CD4-positive, alpha-beta T cell treated with Interleukin-12 subunit alpha and Interleukin-12 subunit beta, for 1 hour (primary cell): ENCODE results near the gene PHAF1.

ENCODE experiments used
- DNase-seq: peaks from one replicate; pipeline ENCODE4 v3.0.0-alpha.2; 2020

The PHAF1 gene

DNA sequence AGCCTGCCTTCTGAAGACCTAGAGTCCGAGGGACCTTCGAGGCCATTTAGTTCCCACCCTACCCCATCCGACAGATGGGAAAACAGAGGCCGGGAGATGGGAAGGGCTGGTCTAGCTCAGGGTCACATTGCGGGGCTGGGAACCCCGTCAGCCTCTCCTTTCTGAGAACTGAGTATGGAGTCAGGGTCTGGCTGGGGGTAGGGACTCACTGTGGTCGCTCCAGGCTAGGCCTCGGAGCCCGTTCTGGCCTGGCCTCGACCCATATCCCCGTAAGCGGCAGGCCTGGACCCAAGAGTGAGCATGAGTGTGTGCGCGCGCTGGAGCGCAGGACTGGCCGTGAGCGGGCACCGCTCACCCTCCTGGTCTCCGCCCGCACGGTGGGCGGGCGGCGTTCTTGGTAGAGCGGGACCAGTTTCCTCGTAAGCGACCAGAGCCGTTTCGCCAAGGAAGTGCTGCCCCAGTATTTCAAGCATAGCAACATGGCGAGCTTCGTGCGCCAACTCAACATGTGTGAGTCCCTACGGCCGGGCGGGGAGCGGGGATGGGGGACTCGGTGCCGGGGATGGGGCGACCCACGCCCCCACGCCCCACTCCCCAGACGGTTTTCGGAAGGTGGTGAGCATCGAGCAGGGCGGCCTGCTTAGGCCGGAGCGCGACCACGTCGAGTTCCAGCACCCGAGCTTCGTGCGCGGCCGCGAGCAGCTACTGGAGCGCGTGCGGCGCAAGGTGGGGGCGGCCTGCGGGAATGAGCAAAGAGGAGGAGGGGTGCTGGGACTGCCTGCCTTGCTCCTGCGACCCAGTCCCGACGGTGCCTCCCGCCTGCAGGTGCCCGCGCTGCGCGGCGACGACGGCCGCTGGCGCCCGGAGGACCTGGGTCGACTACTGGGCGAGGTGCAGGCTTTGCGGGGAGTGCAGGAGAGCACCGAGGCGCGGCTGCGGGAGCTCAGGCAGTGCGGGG is 55.7 kb downstream of the PHAF1 start:
- DNase-seq = no peak

- no peak for DNase-seq
These were observed 56.4 kb downstream of the PHAF1 start for GRCh38 chr16:67166110-67166547.

DNA sequence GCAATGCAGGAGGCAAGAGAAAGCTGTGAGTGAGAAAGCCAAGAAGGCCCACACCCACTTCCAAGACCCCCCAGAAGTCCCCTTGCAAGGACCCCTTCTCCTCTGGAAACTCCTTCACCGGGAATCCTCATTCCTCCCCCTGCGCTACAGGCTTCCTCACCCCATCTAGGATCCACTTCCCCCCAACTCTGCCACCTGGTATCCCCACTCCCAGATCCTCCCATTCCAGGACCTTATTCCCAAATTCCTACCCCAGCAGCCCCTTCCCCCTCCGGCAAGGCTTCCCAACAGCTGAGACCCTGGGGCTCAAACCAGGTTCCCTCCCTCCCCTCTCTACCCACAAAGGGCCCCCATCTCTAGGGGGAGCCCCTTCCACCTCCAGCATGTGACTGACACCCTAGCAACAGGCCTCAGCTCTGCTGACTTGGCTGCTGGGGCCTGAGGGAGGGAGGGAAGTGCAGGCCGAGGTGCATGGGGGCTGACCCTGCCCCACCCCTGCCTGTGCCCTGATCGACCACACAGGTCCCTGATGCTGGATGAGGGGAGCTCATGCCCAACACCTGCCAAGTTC is 56.9 kb downstream of the PHAF1 start:
- DNase-seq = no peak

DNA sequence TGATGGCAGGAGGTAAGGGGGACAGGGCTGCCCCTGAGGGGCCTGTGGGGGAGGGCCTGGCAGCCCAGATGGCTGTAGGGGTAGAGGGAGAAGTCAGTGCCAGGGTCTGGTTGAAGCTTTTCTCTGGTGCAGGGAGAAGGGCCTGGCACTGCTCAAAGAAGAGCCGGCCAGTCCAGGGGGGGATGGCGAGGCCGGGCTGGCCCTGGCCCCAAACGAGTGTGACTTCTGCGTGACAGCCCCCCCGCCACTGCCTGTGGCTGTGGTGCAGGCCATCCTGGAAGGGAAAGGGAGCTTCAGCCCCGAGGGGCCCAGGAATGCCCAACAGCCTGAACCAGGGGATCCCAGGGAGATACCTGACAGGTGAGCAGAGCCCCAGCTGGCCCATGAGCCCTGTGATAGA is 57.8 kb downstream of the PHAF1 start:
- DNase-seq = no peak

- DNase-seq = no peak
These were observed 59.3 kb downstream of the PHAF1 start for GRCh38 chr16:67169011-67169451.

GRCh38 chr16:67169642-67170167 is 60.0 kb downstream of the PHAF1 start:
- peak; percentile 47 for DNase-seq

DNA sequence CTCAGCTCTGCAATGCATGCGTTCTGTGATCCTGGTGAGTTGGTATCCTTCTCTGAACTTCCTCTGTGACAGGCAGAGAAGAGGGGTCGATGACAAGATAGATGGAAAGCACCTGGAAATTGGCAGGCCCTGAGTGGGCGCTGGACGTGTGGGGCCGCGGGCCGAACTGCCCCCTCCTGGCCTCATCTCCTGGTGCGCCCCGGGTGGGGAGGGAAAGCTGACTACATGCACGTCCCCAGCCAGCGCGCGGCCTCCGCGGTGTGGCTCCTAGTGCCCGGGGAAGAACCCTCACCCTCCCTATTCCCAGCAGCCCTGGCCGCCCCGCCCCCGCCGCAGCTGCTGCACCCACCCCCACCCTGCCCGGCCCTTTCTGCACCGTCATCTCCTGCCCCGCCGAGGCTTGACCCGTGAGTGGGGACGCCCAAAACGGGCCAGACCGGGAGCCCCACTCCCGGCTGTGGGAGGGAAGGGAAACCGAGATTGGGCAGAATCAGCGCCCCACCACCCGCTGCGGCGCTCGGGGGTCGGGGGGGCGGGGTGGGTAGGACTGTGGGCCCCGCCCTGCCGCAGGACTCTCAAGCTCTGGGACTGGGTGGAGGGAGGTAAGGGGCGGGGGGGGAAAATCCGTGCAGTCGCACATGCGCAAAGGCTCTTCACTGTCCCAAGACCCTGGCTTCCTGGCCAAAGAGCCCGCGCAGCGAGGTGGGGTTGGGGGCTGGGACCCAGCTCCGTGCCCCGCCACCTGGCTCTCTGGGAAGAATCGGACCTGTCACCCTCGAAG is 60.6 kb downstream of the PHAF1 start, which contains the start of gene NOL3:
TSS of gene NOL3 (plus strand) at position 371 of the 781 bp plus-strand sequence.
- peak; percentile 38 for DNase-seq

DNA sequence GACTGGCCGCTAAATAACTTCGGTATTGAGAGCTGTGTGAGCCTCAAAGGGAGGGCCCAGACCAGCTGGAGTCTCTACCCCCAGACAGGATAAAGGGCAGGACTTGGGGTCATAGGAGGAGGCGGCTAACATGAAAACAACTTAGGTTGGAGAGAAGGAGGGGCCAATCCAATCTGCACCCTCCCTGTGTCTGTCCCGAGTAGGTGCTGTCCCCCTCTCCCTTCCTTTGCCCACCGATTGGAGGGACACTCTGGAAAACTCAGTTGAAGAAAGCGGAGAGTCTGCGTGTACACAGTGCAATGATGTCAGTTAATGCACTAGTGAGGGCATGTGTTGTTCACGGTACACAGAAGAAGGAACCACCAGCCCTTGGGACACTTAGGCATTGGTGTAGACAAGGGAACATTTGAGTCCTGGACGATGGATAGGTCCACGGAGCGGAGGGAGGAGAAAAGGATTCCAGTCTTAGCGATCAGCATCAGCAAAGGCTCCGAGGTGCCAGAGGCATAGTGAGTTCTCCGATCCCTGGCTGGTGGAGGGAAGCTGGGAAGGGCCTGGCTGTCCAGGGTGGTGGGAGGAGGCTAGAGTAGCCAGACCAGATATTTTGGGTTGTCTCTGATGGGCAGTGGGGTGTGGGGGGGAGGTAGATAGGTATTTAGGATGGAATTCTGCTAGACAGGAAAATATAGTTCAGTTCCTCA is 61.4 kb downstream of the PHAF1 start:
- DNase-seq = no peak

GRCh38 chr16:67173323-67173722 is 63.6 kb downstream of the PHAF1 start:
- no peak for DNase-seq

- DNase-seq = peak; percentile 75
These were observed 64.3 kb downstream of the PHAF1 start for GRCh38 chr16:67173808-67174705.

DNA sequence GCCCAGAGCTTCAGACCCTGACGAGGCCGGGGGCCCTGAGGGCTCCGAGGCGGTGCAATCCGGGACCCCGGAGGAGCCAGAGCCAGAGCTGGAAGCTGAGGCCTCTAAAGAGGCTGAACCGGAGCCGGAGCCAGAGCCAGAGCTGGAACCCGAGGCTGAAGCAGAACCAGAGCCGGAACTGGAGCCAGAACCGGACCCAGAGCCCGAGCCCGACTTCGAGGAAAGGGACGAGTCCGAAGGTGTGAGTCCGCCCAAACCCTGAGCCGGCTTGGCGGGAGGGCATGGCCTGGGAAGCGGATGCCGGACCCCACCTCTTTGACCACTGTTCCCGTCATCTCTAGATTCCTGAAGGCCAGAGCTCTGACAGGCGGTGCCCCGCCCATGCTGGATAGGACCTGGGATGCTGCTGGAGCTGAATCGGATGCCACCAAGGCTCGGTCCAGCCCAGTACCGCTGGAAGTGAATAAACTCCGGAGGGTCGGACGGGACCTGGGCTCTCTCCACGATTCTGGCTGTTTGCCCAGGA is 65.0 kb downstream of the PHAF1 start:
- DNase-seq = no peak

DNA sequence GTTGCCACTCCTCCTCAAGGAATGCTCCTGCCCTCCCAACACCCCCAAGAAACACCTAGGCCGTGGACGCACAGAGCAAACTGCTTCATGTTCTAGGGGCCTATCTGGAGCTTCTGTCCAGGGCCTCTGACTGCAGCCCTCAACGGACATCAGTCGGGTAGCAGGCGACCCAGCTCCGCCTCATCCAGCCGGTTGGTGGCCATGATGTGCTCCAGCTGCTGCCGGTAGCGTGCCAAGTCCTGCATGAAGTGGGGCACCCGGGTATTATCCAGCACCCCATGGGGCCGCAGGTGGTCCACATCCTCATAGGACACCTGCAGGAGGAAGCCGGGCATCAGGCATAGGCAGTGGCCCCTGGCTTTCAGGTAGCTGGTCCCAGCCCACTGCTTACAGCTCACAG is 66.9 kb downstream of the PHAF1 start:
- DNase-seq = no peak

GRCh38 chr16:67177743-67178699 is 68.3 kb downstream of the PHAF1 start:
- peak; percentile 77 for DNase-seq

DNA sequence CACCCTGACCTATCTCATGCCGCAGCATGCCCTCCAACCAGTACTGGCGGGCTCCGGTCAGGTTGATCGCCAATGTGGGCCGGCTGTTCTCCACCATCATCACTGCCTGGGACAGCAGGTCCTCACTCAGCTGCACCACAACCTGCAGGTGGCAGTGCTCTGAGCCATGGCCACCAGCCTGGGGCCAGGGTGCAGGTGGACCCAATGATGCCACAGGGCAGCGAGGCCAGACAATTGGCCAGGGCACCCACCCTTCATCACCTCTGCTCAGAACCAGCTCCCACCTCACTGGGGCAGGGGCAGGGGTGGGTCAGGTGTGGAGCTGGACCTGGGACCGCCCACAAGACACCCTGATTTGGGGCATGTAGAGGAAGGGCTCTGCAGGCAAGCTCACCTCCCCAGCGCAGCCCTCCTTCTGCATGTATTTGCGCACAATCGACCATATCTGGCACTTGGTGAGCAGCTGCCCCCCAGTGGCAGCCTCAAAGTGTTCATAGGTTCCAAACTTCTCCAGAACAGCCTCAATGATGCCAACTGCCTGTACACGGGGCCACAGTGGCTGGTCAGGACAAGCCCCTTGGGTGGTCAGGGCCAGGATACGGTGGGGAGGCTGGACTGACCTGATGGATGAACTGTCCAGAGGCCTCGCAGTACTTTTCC is 69.8 kb downstream of the PHAF1 start:
- DNase-seq = no peak

- no peak for DNase-seq
These were observed 70.4 kb downstream of the PHAF1 start for GRCh38 chr16:67180166-67180565.

DNA sequence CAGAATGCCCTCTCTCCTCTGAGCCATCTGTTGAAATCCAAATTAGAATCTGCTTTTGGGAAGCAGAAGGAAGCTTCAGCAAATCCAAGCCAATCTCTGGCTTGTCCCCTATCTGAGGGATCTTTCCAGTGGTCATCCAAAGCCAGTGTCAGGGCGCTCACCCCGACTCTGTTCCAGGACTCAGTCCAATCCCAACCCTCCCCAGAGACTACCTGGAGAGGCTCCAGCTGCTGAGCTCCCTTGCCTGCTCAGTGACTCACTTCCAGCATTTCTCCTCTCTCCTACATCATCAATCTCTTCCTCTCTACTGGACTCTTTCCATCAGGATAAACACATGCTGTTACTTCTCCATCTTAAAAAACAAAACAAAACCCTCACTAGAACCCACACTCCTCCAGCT is 71.6 kb downstream of the PHAF1 start:
- no peak for DNase-seq

DNA sequence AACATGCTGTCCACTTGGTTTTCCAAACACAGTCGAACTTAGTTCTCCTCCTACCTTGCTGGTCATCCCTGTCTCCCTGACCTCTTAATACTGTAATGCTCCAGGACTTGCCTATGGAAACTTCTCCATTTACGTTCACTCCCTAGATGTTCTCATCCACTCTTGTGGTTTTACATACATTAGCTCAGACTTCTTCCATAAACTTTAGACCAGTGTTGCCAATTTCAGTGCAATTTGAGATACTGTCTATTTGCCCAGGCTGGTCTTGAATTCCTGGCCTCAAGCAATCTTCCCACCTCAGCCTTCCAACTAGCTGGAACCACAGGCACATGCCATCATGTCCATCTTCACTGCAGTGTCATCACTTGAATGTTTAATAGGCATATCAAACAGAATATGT is 72.5 kb downstream of the PHAF1 start:
- DNase-seq = no peak

- no peak for DNase-seq
These were observed 73.5 kb downstream of the PHAF1 start for GRCh38 chr16:67183284-67183626.
